Activated naive CD8-positive, alpha-beta T cell (primary cell): Measurements from ENCODE around the gene RRP12.
"Not testable (repeated sequence)": the region's sequence is repeated elsewhere in the genome, so short reads cannot be mapped to it uniquely, and the experiment has no call there.

Experiments used
- H3K27ac Mint-ChIP-seq: one replicate; pipeline ENCODE4 v1.8.0; 2021; ENCODE audit warnings: mixed read lengths
- H3K27me3 Mint-ChIP-seq: one replicate; pipeline ENCODE4 v1.8.0; 2021; ENCODE audit warnings: mixed read lengths
- H3K36me3 Mint-ChIP-seq: one replicate; pipeline ENCODE4 v1.8.0; 2021; ENCODE audit warnings: mixed read lengths
- H3K4me1 Mint-ChIP-seq: one replicate; pipeline ENCODE4 v1.8.0; 2021; ENCODE audit warnings: low read depth, mixed read lengths
- H3K4me3 Mint-ChIP-seq: one replicate; pipeline ENCODE4 v1.8.0; 2021; ENCODE audit warnings: mild to moderate bottlenecking, mixed read lengths
- H3K9me3 Mint-ChIP-seq: one replicate; pipeline ENCODE4 v1.8.0; 2021; ENCODE audit warnings: low read depth, mixed read lengths

RRP12 gene

DNA sequence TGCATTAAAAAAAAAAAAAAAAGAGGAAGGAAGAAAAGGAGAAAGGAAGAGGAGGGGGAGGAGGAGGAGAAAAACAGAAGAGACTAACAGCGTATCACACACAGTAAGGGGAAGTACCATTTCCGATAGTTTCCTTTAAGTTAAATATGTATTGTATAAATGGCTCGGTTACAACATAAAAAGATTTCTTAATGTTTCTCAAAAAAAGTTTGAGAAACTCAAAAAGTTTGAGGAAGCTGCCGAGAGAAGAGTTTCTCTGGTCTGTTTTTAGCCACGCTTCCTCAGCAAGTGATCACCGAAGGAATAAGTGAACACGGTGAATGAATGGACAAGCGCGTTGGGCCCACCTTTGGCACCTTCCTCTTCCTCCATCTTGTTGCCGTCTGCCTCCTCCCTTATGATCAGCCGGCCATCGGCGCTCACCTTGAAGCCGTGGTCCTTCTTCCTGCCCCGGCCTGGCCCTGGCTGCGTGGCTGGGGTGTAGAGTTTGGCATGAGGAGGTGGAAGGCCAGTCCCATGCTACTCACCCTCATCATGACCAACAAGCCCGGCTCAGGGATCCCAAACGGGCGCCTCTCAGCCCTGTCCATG lies 35.3 kb downstream of the RRP12 start:
- Mint-ChIP-seq H3K9me3 (no peaks in the 10 kb centered on the region), H3K4me3 (no peak overlapping the region), H3K36me3 (peaks cover 10% of the 10 kb centered on the region), H3K4me1 (no peaks in the 10 kb centered on the region), H3K27me3 (no peaks in the 10 kb centered on the region), H3K27ac (no peak overlapping the region)

DNA sequence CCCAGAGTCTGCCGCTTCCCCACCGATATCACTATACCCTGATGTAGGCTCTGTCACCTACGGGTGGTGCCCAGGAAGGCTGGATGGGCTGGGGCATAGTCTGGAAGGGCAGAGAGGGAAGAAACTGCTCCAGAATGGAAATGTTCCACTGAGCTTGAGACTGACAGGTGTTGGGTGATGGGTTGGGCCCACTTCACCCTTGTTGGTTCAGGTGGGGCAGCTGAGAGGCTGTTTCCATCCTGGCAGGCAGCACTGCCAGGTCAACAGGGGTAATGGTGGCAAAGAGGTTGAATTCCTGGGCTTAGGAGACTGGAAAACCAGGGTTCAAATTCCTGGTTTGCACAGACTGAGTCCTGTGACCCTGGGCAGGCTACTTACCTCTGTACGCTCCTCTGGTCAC lies 38.1 kb downstream of the RRP12 start:
- H3K4me3 Mint-ChIP-seq: no peak overlapping the region
- H3K36me3 Mint-ChIP-seq: peaks cover 12% of the 10 kb centered on the region
- H3K27me3 Mint-ChIP-seq: no peaks in the 10 kb centered on the region
- no peak overlapping the region for H3K27ac Mint-ChIP-seq
- H3K9me3 Mint-ChIP-seq: no peaks in the 10 kb centered on the region
- H3K4me1 Mint-ChIP-seq: no peaks in the 10 kb centered on the region

DNA sequence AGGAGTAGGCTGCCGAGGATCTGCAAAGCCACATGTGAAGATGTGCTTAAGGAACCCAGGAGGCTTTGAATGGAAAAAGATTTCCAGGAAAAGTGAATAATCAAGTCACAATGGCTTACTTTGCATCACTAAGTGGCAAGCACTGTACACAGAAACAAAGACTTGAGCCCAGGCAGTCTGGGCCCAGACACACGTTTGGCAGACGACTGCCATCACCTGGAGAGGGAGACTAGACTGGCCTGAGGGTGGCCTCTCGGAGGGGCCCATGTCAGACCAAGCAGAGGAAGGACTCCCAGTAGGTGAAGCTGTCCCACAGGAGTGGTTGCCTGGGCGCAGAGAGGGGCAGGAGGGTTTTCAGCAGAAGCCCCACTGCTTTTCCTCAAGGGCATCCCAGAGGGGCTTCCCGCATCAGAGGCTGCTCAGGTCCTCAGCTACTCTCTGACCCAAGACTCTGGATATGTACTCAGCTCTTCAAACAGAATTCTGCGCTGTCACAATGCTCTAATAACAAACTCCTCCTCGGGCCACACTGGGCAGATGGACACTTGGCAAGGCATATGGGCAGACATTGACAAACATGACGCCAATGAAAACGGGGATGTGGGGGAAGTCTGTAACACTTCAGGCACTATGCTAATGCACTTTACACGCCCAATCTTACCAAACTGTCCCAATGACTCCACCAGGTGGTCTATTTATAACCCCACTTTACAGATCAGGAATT lies 38.7 kb downstream of the RRP12 start:
- Mint-ChIP-seq H3K27ac (no peak overlapping the region), H3K4me3 (no peak overlapping the region), H3K36me3 (peaks cover 12% of the 10 kb centered on the region), H3K27me3 (no peaks in the 10 kb centered on the region), H3K4me1 (no peaks in the 10 kb centered on the region), H3K9me3 (no peaks in the 10 kb centered on the region)

DNA sequence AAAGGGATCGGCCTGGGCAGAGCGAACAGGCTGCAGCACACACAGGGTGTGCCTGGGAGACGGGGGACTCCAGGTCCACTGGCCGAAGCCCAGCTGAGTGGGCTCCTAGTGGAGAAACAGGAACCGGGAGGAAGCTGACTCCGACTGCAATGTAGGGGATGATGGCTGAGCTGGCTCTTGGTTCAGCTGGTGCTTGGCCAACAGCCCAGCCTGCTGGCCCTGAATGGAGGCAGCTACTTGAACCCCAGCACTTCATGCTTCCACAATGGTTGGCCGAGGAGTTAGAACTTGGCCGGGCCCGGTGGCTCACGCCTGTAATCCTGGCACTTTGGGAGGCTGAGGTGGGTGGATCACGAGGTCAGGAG lies 39.6 kb downstream of the RRP12 start:
- no peak overlapping the region for H3K4me3 Mint-ChIP-seq
- no peaks in the 10 kb centered on the region for H3K9me3 Mint-ChIP-seq
- peaks cover 12% of the 10 kb centered on the region for H3K36me3 Mint-ChIP-seq
- no peak overlapping the region for H3K27ac Mint-ChIP-seq
- no peaks in the 10 kb centered on the region for H3K4me1 Mint-ChIP-seq
- H3K27me3 Mint-ChIP-seq: no peaks in the 10 kb centered on the region

DNA sequence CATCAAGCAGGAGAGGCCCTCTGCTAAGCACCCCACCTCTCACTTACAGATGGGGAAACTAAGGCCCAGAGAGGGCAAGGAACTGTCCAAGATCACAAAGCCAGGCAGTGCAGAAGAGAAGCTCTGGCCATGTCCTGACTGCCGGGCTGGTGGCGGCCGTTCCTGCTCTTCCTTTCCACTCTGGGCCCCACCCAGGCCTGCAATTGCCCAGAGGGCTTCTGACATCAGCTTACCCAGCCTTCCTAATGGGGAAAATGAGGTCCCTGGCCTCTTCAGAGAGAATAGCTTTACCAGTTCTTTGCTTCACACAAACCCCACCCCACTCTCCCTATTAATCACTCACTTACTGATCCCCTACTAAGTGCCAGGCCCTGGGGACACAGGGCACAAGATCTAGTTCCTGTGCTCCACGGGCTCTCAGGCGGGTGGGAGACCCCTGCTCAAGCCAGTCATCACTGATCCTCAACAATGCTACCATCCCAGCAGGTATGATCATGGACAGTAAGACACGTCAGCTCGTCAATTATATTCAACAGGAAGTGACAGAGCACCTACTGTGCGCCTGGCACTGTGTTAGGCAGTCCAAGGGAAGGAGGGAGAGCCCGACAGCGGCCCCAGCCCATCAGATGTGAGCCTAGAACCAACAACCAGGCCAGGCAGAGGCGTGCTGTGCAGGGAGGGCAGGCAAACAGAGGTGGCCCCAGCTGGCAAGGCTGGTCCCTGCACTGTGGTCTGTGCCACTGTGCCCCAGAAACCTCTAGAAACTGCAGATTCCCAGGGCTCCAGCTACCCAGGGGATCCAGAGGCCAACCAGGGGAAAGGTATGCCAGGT lies 40.2 kb downstream of the RRP12 start:
- Mint-ChIP-seq H3K4me1 (no peaks in the 10 kb centered on the region), H3K9me3 (no peaks in the 10 kb centered on the region), H3K27ac (no peak overlapping the region), H3K27me3 (no peaks in the 10 kb centered on the region), H3K36me3 (peaks cover 15% of the 10 kb centered on the region), H3K4me3 (no peak overlapping the region)

DNA sequence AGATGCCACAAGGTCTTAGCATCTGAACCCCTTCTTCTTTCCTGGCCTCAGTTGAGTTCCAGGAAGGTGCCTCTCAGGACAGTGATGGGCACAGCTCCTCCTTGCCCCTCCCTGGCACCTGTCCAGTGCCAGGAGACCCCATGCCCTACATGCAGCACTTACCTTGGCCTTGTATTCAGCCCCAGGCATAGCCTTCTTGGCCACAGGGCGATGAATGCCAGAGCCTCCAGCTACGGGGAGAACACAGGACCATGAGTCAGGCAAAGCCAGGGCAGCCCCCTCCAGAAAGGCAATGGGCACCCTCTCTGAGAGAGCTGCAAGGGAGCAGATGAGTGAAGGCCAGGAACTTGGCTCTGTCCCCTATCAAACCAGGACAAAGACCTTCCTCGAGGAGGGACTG lies 42.4 kb downstream of the RRP12 start:
- no peaks in the 10 kb centered on the region for H3K4me1 Mint-ChIP-seq
- peaks cover 16% of the 10 kb centered on the region for H3K36me3 Mint-ChIP-seq
- no peaks in the 10 kb centered on the region for H3K9me3 Mint-ChIP-seq
- H3K4me3 Mint-ChIP-seq: no peak overlapping the region
- H3K27ac Mint-ChIP-seq: no peak overlapping the region
- no peaks in the 10 kb centered on the region for H3K27me3 Mint-ChIP-seq

DNA sequence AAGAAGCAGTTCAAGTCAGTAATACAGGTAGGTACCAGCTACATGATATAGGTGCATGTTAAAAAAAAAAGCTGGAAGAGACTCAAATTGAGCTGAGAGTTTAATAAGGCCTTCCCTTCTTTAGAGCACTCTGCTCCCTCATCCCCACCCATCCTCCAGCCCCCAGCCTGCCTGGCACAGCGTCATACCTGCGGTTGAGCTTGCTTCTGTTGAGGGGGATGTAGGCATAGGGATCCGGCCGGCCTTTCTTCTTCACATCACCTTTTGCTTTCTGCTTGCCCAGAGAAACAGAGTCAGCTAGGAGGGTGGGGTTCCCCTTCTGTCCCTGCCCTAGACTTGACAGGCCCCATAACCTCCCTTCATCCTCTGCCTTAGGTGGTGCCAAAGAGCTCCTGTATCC lies 42.8 kb downstream of the RRP12 start:
- no peaks in the 10 kb centered on the region for H3K4me1 Mint-ChIP-seq
- no peaks in the 10 kb centered on the region for H3K9me3 Mint-ChIP-seq
- no peak overlapping the region for H3K27ac Mint-ChIP-seq
- H3K36me3 Mint-ChIP-seq: peaks cover 16% of the 10 kb centered on the region
- H3K4me3 Mint-ChIP-seq: no peak overlapping the region
- H3K27me3 Mint-ChIP-seq: no peaks in the 10 kb centered on the region

DNA sequence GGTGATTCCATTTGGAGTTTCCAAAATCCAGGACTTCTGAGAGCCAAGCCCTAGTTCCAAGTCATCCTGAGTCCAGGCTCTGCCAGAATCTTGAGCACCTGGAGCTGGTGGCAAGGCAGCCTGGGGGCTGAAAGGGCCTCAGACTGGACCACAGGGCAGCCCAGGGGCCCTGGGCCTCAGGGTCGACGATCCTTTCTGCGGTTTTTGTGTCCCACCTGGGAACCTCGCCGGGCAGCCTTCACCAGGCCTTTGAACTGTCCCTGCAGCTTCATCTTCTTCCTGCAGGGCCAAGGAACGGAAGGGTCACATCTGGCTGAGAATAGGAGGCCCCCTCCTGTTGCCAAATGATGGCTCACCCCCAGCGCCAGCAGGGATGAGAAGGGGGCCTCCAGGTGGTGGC lies 44.2 kb downstream of the RRP12 start:
- Mint-ChIP-seq H3K4me1 (no peaks in the 10 kb centered on the region), H3K27ac (no peak overlapping the region), H3K36me3 (peaks cover 13% of the 10 kb centered on the region), H3K4me3 (no peak overlapping the region), H3K9me3 (no peaks in the 10 kb centered on the region), H3K27me3 (no peaks in the 10 kb centered on the region)

DNA sequence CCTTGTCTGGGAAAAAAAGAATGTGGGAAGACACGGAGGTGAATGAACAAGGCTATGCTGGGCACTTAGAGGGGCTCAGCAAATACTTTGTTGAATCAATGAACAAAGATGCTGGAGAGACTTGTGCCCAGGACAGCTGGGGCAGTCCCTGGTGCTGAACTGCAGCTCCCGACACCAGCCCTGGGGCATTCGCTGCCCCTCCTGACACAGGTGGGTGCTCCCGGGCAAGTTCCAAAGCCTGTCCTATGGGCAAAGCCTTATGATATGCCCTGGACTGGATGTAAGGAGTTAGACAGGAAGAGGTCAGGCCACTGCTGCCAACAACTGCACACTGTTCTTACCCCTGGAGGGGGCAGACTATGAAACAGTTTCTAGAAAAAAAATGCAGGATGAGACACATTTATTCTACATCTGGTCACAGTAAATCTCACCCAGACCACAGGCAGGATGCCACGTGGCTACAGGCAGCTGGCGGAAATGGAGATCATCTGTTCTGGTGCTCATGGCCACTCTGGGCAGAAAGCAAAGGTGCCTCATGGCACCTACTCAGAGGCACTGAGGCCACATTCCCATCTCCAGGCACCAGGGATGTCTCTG lies 44.7 kb downstream of the RRP12 start:
- Mint-ChIP-seq H3K27ac (no peak overlapping the region), H3K27me3 (no peaks in the 10 kb centered on the region), H3K4me1 (no peaks in the 10 kb centered on the region), H3K36me3 (peaks cover 13% of the 10 kb centered on the region), H3K4me3 (no peak overlapping the region), H3K9me3 (no peaks in the 10 kb centered on the region)

DNA sequence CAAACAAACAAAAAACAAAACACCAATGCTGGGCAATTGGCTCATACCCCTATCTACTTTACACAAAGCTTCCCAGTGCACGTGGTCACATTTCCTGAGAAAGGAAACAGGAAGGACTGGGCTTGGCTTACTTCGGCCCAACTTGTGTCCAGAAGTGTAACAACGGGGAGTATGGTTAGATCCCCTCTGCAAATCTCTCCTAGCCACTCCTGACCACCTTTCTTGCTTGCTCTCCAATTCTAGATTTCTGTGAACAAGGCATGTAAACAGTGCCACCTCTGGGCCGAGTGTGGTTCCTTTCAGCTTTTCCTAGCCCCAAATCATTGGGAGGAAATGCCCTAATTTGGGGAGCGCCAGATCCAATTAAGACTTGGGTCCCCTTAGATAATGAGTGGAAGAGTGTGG lies 45.6 kb downstream of the RRP12 start:
- Mint-ChIP-seq H3K36me3 (peaks cover 13% of the 10 kb centered on the region), H3K9me3 (no peaks in the 10 kb centered on the region), H3K27ac (no peak overlapping the region), H3K4me3 (no peak overlapping the region), H3K4me1 (no peaks in the 10 kb centered on the region), H3K27me3 (no peaks in the 10 kb centered on the region)

DNA sequence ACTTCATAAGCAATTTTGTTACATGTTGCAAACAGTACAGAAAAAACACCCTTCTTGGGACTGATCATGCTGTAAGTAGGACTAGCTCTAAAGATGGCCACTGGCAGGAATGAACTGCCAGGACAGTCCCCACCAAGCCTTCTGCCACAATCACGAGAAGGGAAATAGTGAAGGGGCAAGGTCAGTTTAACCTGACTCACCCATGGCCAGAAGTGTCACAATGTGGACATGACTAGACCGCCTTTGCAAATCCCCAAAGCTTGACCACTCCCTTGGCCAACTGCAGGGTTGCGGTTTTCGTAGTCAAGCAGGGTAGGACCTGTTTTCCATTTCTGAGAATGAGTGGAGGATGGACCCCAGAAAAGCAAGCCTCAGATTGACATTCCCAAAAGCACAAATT lies 47.2 kb downstream of the RRP12 start:
- H3K27ac Mint-ChIP-seq: no peak overlapping the region
- H3K36me3 Mint-ChIP-seq: peaks cover 11% of the 10 kb centered on the region
- no peak overlapping the region for H3K4me3 Mint-ChIP-seq
- no peaks in the 10 kb centered on the region for H3K27me3 Mint-ChIP-seq
- H3K4me1 Mint-ChIP-seq: no peaks in the 10 kb centered on the region
- no peaks in the 10 kb centered on the region for H3K9me3 Mint-ChIP-seq

DNA sequence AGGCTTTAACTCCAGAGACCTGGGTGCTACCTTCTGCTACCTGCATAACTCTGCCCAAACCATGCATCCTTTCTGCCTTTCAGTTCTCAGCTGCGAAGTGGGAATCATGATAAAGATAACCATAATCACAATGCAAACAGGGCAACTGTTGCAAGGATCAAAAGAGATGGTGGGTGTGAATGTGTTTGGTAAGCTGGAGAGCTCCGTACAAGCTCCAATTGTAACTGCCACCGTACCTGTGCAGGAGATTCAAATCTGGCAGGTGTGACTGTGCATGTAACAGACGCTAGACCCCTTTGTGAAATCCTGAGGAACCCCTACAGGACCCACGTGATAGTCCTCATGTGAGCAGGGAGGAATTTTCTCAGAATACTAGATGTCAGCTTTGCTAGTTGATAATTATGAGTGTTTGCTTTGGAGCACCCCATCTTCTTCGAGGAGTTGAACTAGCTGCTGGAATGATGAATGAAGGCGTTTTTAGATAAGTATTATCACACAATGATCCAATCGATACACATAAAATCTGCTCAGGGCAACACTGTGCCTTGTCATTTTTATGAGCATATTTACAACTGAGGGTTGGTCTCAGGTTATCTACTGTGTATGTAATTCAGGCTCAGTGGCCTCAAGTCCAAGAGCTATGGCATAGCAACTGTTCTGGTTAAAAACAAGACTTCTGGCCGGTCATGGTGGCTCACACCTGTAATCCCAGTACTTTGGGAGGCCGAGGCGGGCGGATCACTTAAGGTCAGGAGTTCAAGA lies 51.2 kb downstream of the RRP12 start:
- no peaks in the 10 kb centered on the region for H3K27me3 Mint-ChIP-seq
- H3K4me1 Mint-ChIP-seq: no peaks in the 10 kb centered on the region
- no peaks in the 10 kb centered on the region for H3K9me3 Mint-ChIP-seq

DNA sequence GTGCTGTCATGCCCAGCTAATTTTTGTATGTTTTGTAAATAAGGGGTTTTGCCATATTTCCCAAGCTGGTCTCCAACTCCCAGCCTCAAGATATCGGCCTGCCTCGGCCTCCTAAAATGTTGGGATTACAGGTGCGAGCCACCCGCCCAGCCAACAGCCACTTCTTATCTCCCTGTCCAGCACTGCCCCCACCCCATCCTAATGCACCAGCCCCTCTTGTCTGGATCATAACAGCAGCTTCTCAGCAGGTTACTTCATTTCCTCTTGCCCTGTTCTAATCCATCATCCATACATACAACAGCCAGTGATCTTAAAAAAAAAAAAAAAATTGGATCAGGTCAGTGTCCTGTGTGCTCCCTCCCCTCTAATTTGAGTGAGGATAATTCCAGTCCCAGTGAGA lies 53.8 kb downstream of the RRP12 start:
- Mint-ChIP-seq H3K4me3 (no peak overlapping the region), H3K4me1 (no peaks in the 10 kb centered on the region), H3K27ac (no peak overlapping the region), H3K27me3 (no peaks in the 10 kb centered on the region), H3K36me3 (no peaks in the 10 kb centered on the region), H3K9me3 (no peaks in the 10 kb centered on the region)

More for the DNA sequence above, 51.2 kb downstream of the RRP12 start:
- Mint-ChIP-seq H3K4me3 (no peak overlapping the region), H3K36me3 (no peaks in the 10 kb centered on the region), H3K27ac (no peak overlapping the region)

DNA sequence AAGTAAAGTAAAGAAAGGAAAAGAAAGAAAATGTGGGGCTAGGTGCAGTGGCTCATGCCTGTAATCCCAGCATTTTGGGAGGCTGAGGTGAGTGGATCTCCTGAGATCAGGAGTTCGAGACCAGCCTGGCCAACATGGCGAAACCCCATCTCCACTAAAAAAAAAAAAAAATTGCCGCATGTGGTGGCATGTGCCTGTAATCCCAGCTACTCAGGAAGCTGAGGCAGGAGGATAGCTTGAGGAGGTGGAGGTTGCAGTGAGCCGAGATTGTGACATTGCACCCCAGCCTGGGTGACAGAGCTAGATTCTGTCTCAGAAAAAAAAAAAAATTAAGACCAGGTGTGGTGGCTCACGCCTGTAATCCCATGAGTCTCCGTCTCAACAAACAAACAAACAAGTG lies 57.5 kb downstream of the RRP12 start:
- H3K27me3 Mint-ChIP-seq, H3K9me3 Mint-ChIP-seq, H3K4me3 Mint-ChIP-seq, H3K4me1 Mint-ChIP-seq, H3K36me3 Mint-ChIP-seq, H3K27ac Mint-ChIP-seq: not testable (repeated sequence)

DNA sequence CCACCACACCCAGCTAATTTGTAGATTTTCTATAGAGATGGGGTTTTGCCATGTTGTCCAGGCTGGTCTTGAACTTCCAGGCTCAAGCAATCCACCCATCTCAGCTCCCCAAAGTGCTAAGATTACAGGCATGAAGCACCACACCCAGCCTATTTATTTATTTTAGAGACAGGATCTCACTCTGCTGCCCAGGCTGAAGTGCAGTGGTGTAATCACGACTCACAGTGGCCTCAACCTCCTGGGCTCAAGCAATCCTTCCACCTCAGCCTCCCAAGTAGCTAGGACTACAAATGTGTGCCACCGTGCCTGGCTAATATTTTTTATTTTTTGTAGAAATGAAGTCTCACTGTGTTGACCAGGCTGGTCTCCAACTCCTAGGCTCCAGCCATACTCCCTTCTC lies 59.7 kb downstream of the RRP12 start:
- Mint-ChIP-seq H3K4me3 (no peak overlapping the region), H3K4me1 (peaks cover 2% of the 10 kb centered on the region), H3K27ac (no peak overlapping the region), H3K27me3 (no peaks in the 10 kb centered on the region), H3K36me3 (no peaks in the 10 kb centered on the region), H3K9me3 (no peaks in the 10 kb centered on the region)
